Left forelimb (tissue), 1 donor: Measurements from ENCODE around the gene CAPN3.
"Not testable (repeated sequence)": the region's sequence is repeated elsewhere in the genome, so short reads cannot be mapped to it uniquely, and the experiment has no call there.

Experiments used
- DNase-seq: peaks from one replicate; pipeline ENCODE4 v3.0.0-alpha.2; 2018; ENCODE audit warnings: low spot score

The CAPN3 gene

DNA sequence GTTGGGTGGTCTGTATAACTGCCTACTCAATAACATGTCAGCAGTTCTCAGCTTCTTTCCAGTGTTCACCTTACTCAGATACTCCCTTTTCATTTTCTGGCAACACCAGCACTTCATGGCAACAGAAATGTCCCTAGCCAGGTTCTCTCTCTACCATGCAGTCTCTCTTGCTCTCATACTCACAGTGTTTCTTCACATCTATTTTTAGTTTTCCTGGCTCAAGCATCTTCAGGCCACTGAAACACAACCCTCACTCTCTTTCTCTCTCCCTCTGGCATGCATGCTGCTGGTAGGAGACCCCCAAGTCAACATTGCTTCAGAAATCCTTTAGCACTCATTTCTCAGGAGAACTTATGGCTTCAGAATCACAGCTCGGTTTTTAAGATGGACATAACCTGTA, at the start of gene CAPN3:
Gene CAPN3, plus strand, starts transcription at position 253 of the 400 bp plus-strand sequence. CDS start 305 bp downstream, outside the sequence.
- no peak for DNase-seq

DNA sequence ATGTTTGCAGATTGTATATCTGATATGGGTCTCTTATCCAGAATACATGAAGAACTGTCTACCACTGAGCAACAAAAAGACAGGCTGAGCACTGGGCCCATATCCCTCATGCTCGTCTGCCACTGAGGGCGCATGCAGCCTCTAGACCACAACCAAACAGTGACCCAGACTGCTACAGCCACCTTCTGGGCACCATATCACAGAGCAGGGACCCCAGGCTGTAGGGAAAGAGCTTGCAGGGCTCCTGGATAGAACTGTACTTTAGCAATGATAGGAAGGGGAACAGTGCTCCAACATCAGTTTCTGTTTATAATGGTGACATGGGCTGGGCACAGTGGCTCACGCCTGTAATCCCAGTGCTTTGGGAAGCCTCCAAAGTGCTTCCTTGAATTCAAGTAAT, 45.8 kb upstream of the CAPN3 start:
- DNase-seq: no peak

DNA sequence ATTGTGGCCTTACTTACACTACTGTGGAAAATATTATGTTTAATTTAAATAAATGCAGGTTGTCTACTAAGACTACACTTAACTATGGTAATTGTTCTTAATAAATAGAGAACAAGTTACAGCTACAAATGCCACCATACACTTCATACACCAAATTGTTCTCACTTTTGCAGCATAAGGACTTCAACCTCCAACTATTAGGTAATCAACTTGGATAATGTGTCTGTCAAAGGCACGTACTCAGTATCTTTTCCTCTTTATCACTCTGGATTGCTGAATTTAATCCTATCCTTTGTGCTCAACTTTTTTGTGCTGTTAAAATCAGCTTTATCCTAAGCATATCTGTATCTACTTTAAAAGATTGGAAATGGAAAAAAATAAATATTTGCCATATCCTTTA, 44.5 kb upstream of the CAPN3 start:
- no peak for DNase-seq

DNA sequence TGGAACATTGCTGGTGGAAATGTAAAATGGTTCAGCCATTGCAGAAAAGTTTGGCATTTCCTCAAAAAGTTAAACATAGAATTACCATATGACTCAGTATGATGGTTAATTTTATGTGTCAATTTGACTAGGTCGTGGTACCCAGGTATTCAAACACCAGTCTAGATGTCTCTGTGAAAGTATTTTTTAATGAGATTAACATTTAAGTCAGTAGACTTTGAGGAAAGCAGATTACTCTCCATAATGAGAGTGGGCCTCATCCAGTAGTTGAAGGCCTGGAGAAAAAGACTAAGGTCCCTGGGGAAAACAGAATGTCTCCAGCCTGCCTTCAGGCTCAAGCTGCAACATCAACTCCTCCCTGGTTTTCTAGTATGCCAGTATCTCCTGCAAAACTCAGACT, 43.8 kb upstream of the CAPN3 start:
- DNase-seq: no peak

DNA sequence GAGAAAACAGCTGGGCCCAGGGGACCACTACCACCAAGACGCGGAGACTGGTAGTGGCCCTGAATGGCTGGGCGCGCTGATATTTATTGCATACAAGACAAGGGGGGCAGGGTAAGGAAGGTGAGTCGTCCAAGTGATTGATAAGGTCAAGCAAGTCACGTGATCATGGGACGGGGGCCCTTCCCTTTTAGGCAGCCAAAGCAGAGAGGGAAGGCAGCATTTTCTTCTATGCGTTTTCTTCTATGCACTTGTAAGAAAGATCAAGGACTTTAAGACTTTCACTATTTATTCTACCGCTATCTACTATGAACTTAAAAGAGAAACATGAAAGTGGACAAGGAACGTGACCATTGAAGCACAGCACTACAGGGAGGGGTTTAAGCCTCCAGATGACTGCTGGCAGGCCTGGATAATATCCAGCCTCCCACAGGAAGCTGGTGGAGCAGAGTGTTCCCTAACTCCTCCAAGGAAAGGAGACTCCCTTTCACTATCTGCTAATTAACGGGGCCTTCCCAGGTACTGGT, 43.0 kb upstream of the CAPN3 start:
- not testable (repeated sequence) for DNase-seq

DNA sequence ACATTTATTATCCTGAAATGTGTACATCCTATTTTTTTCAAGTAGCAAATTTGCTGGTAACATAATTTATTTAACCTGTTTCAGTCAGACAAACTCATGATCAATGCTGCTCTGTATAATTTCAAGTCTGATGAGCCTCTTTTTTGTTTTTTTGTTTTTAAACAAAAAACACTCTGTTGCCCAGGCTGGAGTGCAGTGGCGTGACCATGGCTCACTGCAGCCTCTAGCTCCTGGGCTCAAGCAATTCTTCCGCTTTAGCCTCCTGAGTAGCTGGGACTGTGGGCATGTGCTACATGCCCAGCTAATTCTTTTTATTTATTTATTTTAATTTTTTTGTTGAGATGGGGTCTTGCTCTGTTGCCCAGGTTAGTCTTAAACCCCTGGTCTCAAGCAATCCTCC, 40.1 kb upstream of the CAPN3 start:
- no peak for DNase-seq

DNA sequence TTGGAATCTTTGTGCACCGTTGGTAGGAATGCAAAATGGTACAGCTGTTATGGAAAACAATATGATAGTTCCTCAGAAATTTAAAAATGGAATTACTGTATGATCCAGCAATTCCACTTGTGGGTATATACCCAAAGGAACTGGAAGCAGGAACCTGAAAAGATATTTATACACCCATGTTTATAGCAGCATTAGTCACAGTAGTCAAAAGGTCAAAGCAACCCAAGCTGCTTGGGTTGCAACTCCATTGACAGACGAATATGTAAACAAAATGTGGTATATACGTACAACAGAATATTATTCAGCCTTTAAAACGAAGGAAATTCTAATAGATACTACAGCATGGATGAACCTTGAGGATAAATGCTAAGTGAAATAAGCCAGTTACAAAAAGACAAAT, 35.0 kb upstream of the CAPN3 start:
- no peak for DNase-seq

DNA sequence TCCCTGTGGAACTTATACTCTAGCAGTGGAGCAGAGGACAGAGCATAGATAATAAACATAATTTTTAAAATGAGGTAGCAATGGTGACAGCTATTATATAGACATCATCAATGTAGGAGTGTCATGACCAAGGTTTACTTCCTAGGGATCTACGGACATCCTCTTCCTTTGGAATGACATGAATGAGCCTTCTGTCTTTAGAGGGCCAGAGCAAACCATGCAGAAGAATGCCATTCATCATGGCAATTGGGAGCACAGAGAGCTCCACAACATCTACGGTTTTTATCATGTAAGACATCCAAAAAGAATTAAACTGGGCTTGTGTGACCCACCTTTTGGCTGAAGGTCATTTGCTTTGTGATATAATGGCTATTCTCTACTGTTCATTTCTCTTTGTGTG, 30.1 kb upstream of the CAPN3 start:
- no peak for DNase-seq

DNA sequence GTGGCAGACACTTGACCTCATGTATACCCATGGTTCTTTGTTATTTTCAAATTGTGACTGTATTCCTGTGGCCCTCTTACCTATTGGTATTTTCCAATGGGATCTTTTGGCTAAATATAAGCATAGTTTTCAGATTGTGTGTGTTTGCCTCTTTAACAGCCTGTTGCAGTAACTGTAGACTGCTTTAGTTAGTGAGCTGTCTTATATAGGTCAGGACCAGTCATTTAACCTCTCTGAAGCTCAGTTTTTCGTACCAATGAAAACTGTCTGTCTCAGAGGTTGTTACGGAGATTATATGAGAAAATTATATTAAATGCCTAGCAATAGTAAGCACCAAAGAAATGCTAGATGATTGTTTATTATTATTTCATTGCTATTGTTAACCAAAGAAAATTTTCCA, 29.3 kb upstream of the CAPN3 start:
- DNase-seq: no peak

DNA sequence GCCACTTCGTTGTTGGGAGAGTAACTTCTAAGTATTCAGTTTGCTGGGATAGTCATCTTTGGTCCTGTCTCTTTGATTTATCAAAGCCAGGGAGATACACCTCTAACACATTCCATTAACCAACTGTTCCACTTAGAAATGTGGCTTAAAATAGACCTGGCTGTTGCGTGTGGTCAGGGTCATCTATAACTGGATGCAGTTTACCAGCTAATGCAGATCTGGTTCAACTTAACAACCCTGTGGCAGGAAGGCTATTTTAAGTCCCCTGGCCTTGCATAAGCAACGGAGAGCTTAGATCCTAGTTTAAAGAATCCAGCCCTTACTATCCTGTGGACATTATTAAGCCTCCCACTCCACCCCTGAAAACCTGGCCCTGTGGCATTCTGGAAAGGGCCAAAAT, 28.1 kb upstream of the CAPN3 start:
- no peak for DNase-seq

DNA sequence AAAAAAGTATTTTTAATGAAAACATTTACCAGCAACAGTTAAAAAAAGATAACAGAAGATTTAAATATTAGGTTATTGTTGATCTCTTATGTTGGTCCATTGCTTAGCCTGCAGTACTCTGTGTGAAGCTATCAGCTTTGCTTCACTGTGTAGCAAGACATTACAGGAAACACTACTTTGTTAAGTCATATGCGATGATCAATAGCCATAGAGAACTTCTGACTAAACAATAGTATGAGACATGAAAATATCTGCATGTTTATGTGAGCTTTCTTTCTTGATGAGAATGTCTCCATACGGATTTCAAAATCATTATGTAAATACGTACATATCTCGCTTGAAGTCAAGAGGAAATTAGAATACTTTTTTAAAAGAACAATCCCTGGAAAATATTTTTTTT, 27.0 kb upstream of the CAPN3 start:
- no peak for DNase-seq

DNA sequence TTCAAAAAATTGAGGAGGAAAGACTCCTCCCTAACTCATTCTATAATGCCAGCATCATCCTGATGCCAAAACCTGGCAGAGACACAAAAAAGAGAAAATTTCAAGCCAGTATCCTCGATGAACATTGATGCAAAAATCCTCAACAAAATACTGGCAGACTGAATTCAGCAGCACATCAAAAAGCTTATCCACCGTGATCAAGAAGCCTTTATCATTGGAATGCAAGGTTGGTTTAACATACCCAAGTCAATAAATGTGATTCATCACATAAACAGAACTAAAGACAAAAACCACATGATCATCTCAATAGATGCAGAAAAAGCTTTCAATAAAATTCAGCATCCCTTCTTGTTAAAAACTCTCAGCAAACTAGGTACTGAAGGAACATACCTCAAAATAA, 24.2 kb upstream of the CAPN3 start:
- DNase-seq: no peak

DNA sequence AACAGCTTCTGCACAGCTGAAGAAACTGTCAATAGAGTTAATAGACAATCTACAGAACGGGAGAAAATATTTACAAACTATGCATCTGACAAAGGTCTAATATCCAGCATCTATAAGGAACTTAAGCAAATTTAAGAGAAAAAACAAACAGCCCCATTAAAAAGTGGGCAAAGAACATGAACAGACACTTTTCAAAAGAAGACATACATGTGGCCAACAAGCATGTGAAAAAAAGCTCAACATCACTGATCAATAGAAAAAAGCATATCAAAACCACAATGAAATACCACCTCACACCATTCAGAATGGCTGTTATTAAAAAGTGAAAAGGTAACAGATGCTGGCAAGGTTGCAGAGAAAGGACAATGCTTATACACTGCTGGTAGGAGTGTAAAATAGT, 22.7 kb upstream of the CAPN3 start:
- not testable (repeated sequence) for DNase-seq

DNA sequence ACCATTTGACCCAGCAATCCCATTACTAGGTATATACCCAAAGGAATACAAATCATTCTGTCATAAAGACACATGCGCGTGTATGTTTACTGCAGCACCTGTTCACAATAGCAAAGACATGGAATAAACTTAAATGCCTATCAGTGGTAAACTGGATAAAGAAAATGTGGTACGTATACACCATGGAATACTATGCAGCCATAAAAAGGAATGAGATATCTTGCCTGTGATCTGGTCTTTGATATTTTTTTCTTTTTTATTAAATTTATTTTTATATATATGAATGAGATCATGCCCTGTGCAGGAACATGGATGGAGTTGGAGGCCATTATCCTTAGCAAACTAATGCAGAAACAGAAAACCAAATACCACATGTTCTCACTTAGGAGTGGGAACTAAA, 22.2 kb upstream of the CAPN3 start:
- DNase-seq: not testable (repeated sequence)

DNA sequence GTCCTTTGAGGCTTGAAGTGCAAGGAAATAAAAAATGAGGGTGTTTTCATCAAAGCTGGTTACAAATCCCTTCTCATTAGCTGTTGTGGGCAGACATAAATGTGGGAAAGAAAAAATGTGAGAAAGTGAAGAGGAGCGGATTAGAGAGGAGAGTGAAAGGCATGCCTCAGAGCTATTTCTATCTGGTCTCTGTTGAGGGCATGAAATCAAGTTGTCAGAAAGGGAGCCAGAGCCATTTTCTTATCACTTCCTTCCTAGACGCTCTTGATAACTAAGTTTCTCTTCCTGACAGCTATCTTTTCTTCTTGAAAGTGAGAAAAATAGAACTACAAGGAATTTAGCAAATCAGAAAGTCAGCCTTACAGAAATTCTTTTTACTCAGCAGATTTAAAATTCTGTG, 20.8 kb upstream of the CAPN3 start:
- DNase-seq: no peak

DNA sequence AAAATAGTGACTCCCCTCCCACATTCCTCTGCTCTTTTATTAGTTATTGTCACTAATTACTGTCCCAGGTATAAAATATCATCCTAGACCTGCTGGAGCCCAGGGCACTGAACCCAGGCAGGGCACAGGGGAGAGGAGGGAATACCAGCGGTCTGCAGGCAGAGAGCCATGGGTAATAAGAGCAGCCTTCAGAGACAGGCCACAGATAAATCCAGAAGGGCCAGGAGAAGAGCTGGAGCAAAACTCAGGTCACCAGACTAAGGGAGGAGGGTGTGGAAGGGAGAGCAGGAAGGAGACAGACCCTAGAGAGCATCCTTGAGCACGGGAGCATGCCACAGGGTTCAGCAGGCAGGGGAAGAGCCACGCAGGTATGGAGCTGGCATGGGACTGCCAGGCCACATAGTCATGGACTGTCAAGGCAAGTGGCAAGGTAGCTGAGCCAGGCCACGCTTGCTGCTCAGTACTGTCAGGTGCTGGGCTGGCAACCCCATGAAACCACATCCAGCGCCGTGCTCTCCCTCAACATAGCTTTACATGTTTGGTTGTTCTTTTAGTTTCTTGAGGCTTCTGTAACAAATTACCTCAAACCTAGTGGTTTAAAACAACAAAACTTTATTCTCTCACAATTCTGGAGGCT, 15.6 kb upstream of the CAPN3 start:
- no peak for DNase-seq

DNA sequence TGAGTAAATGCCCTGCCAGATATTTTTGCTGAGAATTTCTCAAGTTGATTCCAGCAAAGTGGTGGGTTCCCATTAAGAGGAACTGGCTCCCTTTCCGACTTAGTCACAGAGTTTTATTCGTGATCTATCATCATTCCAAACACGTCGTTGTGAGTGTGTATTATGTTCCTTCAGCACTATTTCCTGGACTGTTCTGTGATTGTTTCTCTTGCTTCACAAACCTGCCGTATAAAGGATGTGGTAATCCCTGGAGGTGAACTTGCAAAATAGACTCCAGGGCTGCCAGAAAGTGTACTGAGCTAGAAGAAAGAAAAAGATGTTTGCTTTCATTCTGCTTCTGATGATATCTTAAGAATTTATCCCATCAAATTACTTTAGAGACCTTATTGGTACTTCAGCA, 14.5 kb upstream of the CAPN3 start:
- DNase-seq: no peak

DNA sequence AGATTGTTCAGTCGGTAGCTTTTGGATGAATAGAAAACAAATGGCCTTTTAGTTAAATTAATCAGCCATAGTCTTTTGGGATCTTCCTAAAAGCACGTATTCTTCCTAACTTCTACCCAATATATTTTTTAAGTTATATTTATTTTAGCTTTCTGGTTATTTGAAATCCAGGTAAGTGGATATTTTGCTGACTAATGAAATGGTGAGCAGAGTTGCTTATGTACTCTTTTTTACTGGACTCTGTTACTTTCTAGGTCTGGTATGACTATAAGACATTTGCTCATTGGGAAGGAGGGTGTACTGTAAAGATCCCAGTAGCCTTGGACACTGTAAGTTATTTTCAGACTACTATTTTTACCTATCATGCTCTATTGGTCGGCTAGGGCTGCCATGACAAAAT, 13.8 kb upstream of the CAPN3 start:
- DNase-seq: no peak

DNA sequence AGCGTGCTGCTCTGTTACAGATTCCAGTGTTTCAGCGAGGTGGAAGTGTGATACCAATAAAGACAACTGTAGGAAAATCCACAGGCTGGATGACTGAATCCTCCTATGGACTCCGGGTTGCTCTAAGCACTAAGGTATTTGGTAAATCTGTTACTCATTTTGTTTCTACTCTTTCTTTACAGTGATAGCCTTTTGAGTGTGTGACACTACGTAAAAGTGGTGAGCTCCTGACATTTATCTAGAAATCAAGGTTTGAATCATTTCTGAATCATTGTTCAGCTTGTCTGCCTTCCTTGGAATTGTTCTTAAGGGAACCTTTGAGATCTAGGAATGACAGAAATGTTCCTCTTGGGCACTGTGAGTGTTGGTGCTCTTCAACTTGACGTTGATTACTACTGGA, 11.2 kb upstream of the CAPN3 start:
- DNase-seq: no peak

DNA sequence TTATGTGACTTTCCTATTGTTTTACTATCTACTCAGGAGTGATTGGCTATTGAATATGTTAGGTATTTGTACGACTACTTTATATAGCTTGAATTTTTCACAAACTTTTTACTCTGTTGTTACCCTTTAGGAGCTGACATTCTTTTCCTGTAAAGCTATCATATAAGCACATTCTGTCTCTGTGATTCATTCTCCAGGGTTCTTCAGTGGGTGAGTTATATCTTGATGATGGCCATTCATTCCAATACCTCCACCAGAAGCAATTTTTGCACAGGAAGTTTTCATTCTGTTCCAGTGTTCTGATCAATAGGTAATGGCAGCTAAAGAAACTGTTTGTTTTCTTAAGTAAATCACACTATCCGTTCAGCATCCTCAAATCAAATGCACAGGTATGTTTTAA, 10.1 kb upstream of the CAPN3 start:
- DNase-seq: no peak

DNA sequence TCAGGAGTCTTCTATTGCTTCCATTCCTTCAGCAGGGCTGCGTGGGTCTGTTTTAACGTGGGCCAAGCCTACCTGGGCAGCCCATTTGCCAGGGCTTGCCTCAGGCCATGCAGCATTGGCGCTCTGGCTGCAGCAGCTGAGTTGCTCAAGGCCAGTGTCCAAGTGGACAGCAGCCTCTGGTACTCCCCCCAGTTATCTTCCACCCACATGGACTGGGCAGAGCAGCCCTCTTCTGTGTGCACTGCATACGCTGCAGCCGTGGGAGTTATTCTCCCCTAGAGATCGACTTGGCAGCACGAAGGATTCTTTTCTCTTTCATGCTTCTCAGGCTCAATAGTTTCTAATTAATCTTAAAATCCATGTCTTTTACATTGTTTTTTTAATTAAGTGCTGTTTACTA, 6.9 kb upstream of the CAPN3 start:
- DNase-seq: no peak

DNA sequence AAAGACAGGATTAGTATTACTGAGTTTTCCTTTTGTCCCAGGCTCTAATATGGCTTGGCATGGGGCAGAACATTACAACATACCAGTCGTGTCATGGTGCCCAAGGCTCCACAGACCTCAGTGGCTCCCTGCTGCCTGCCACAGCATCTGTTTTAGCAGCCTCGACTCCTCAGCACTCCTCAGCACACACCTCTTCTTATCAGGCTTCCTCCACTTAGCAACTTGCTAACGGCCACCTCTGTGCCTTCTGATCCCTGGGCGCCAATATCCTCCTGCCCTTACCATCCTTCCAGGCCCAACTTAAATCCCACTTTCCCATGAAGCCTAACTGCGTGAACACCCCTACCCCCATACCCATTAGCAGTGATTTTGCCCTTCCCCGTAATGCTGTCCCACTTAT, 6.2 kb upstream of the CAPN3 start:
- DNase-seq: no peak

DNA sequence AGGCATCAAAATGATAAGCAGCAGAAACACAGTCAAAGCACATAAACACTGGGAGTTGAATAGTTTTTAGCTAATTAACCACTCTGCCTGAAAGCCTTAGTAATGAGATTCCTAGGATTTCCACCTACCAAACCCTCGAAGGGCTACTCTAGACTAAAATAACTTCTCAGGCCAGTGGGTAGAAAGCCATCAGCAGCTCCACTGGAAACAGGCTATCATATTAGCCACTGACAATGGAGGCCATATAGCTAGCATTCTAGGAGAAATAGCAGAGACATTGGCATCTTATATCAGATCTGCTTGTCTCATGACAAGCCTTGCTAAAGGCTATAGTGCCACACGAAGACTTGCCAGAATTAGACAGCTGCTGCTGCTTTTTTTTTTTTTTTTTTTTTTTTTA, 4.5 kb upstream of the CAPN3 start:
- DNase-seq: no peak

DNA sequence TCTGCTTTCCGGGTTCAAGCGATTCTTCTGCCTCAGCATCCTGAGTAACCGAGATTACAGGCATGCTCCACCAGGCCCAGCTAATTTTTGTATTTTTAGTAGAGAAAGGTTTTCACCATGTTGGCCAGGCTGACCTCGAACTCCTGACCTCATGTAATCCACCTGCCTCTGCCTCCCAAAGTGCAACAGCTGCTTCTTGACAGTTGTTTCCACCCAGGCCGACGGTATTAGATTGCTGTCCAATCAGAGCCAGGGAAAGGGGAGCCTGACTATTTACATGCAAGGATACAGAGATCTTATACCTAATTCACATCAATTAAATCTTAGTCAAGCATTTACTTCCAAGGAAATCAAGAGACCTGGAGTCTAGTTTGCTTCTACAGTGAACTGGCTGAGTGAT, 4.0 kb upstream of the CAPN3 start:
- no peak for DNase-seq

DNA sequence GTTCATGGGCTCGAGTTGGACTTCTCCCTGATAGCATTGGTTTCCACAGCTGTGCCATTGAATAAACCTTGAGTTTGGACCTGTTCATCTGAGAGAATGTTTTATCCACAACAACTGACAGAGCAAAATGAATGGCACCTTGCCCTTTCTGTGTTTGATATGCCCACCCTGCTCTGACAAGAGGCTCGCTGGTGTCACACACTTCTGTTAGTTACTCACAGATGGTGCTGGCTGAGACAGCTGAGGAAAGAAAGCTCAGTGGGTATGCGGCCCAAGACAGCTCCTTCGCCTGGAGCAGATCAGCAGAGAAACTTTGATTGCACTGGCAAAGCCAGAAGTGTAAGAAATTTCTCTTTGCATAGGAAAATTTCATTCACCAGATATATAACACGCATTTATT, 2.5 kb upstream of the CAPN3 start:
- no peak for DNase-seq
